Skeletal muscle tissue (tissue), 4 donors: Measurements from ENCODE around the gene AFG3L2. TPM values are rescaled to one million over a fixed set of nuclear protein-coding genes. Genes with fewer than 3 reads are reported as not detected.
"Not testable (repeated sequence)": the region's sequence is repeated elsewhere in the genome, so short reads cannot be mapped to it uniquely, and the experiment has no call there.

Source experiments
- H3K27ac ChIP-seq: one replicate; pipeline ENCODE4 v1.7.0; 2013; ENCODE audit warnings: mild to moderate bottlenecking, low read depth, low read length, inconsistent platforms
- H3K27me3 ChIP-seq, 3 donors: one replicate each; pipeline ENCODE4 v1.7.0; 2013; ENCODE audit warnings: low read length in 3 of 3; ENCODE audit not compliant: control insufficient read depth in 3 of 3, insufficient read depth in 3 of 3
- H3K36me3 ChIP-seq, 3 donors: one replicate each; pipeline ENCODE4 v1.7.0; 2013; ENCODE audit warnings: low read length in 3 of 3; ENCODE audit not compliant: control insufficient read depth in 3 of 3, insufficient read depth in 3 of 3
- H3K4me1 ChIP-seq, 3 donors: one replicate each; pipeline ENCODE4 v1.7.0; 2013; ENCODE audit warnings: low read length in 3 of 3, mild to moderate bottlenecking in 3 of 3; ENCODE audit not compliant: control insufficient read depth in 3 of 3, insufficient read depth in 3 of 3
- H3K4me3 ChIP-seq, 3 donors: one replicate each; pipeline ENCODE4 v1.7.0; 2013; ENCODE audit warnings: low read length in 3 of 3
- H3K9ac ChIP-seq, 3 donors: one replicate each; pipeline ENCODE4 v1.7.0; 2013; ENCODE audit warnings: low read length in 3 of 3, mild to moderate bottlenecking in 3 of 3, moderate library complexity in 2 of 3, low read depth in 1 of 3
- H3K9me3 ChIP-seq, 3 donors: one replicate each; pipeline ENCODE4 v1.7.0; 2013; ENCODE audit warnings: low read length in 3 of 3; ENCODE audit not compliant: control insufficient read depth in 3 of 3
- total RNA-seq: library from RNA; depleted of rRNA; stranded (reverse); fragments of >200 nt; gene quantifications from one replicate; pipeline ENCODE4 v1.2.3, GENCODE V29; 2014
- donor health status: Osteomylitis.

The AFG3L2 gene
- total RNA-seq, 1 donor from 2014 or later = 60.5 TPM

GRCh38 chr18:12383759-12384158, 6.7 kb upstream of the AFG3L2 start:
- not testable (repeated sequence) for H3K4me1 ChIP-seq, H3K9ac ChIP-seq, H3K27me3 ChIP-seq, H3K9me3 ChIP-seq, H3K4me3 ChIP-seq, H3K36me3 ChIP-seq, H3K27ac ChIP-seq

GRCh38 chr18:12382221-12382814, 5.3 kb upstream of the AFG3L2 start:
- not testable (repeated sequence) for H3K9ac ChIP-seq, H3K27ac ChIP-seq, H3K36me3 ChIP-seq, H3K4me3 ChIP-seq, H3K9me3 ChIP-seq, H3K27me3 ChIP-seq, H3K4me1 ChIP-seq

GRCh38 chr18:12378198-12378558, 1.2 kb upstream of the AFG3L2 start:
- H3K27me3 ChIP-seq, H3K36me3 ChIP-seq, H3K9me3 ChIP-seq: not testable (repeated sequence)
- peaks cover 25 to 33% (median 30%) of the 10 kb centered on the region in 3 donors for H3K4me1 ChIP-seq
- peak overlapping the region in 2 of 3 donors; percentile 73 to 93 for H3K9ac ChIP-seq
- peak overlapping the region in 2 of 3 donors; percentile 85 to 92 for H3K4me3 ChIP-seq
- H3K27ac ChIP-seq = peak overlapping the region; percentile 99

- no peaks in the 10 kb centered on the region for H3K9me3 ChIP-seq
- no peaks in the 10 kb centered on the region for H3K27me3 ChIP-seq
- H3K4me3 ChIP-seq = peak overlapping the region; percentile 85 to 92 (median 92)
- no peaks in the 10 kb centered on the region for H3K36me3 ChIP-seq
- H3K4me1 ChIP-seq = peaks cover 27 to 36% (median 32%) of the 10 kb centered on the region in 3 donors
- peak overlapping the region; percentile 73 to 93 (median 89) for H3K9ac ChIP-seq
- peak overlapping the region; percentile 99 for H3K27ac ChIP-seq
These were observed 650 bp upstream of the AFG3L2 start for GRCh38 chr18:12377556-12378197.

- Histone ChIP-seq H3K9me3 (no peaks in the 10 kb centered on the region), H3K9ac (peak overlapping the region; percentile 94 to 99 (median 96)), H3K36me3 (peaks cover 0 to 2% (median 0%) of the 10 kb centered on the region in 3 donors), H3K27me3 (no peaks in the 10 kb centered on the region), H3K4me1 (peaks cover 30 to 36% (median 32%) of the 10 kb centered on the region in 3 donors), H3K27ac (peak overlapping the region; percentile 99), H3K4me3 (peak overlapping the region; percentile 90 to 94 (median 91))
These were observed 833 bp downstream of the AFG3L2 start for GRCh38 chr18:12376034-12376753.

GRCh38 chr18:12374401-12374800, 2.6 kb downstream of the AFG3L2 start:
- Histone ChIP-seq H3K4me1 (peaks cover 30 to 36% (median 32%) of the 10 kb centered on the region in 3 donors), H3K36me3 (peaks cover 0 to 2% (median 0%) of the 10 kb centered on the region in 3 donors), H3K4me3 (no peak overlapping the region), H3K9me3 (no peaks in the 10 kb centered on the region), H3K9ac (peak overlapping the region in 1 of 3 donors; percentile 40), H3K27ac (no peak overlapping the region), H3K27me3 (no peaks in the 10 kb centered on the region)

- Histone ChIP-seq H3K9me3 (no peaks in the 10 kb centered on the region), H3K27ac (no peak overlapping the region), H3K9ac (no peak overlapping the region), H3K27me3 (no peaks in the 10 kb centered on the region), H3K4me1 (peaks cover 32 to 42% (median 34%) of the 10 kb centered on the region in 3 donors), H3K4me3 (no peak overlapping the region), H3K36me3 (peaks cover 3 to 7% (median 5%) of the 10 kb centered on the region in 3 donors)
These were observed 3.3 kb downstream of the AFG3L2 start for GRCh38 chr18:12373771-12374116.

GRCh38 chr18:12373116-12373770, 3.8 kb downstream of the AFG3L2 start:
- peaks cover 32 to 42% (median 34%) of the 10 kb centered on the region in 3 donors for H3K4me1 ChIP-seq
- no peak overlapping the region for H3K4me3 ChIP-seq
- H3K36me3 ChIP-seq = peaks cover 4 to 9% (median 5%) of the 10 kb centered on the region in 3 donors
- H3K9ac ChIP-seq = no peak overlapping the region
- H3K9me3 ChIP-seq = no peaks in the 10 kb centered on the region
- H3K27me3 ChIP-seq = no peaks in the 10 kb centered on the region
- H3K27ac ChIP-seq = no peak overlapping the region

GRCh38 chr18:12372406-12372805, 4.6 kb downstream of the AFG3L2 start:
- Histone ChIP-seq H3K4me3 (no peak overlapping the region), H3K4me1 (peaks cover 25 to 42% (median 30%) of the 10 kb centered on the region in 3 donors), H3K27ac (no peak overlapping the region), H3K9me3 (no peaks in the 10 kb centered on the region), H3K27me3 (no peaks in the 10 kb centered on the region), H3K36me3 (peaks cover 6 to 15% (median 8%) of the 10 kb centered on the region in 3 donors), H3K9ac (no peak overlapping the region)
